ENCODE measurements around the gene TTC3. TPM values are rescaled to one million over a fixed set of nuclear protein-coding genes. Genes with fewer than 3 reads are reported as not detected.

TTC3 gene
- polyA plus RNA-seq, 1 donor from 2014 or later: 332 TPM

- H3K4me2 ChIP-seq (ENCODE audit: low read length): no peak overlapping the region
- H3K27ac ChIP-seq (ENCODE audit: low read length): no peak overlapping the region
Observed at GRCh38 chr21:37153196-37153934, 80.3 kb downstream of the TTC3 start.

GRCh38 chr21:37153935-37154350 is 80.9 kb downstream of the TTC3 start:
- TF ChIP-seq POLR2AphosphoS5 (IDR thresholded peaks at IDR 0.05): no peak
- peaks cover 24% of the 10 kb centered on the region for H3K36me3 ChIP-seq (ENCODE audit: insufficient read depth, low read length)
- no peaks in the 10 kb centered on the region for H3K79me2 ChIP-seq (replicated peaks; ENCODE audit: insufficient read depth, low read length)

More at GRCh38 chr21:37153196-37153934, 80.3 kb downstream of the TTC3 start:
- no peaks in the 10 kb centered on the region for H3K9me3 ChIP-seq (ENCODE audit: low read length)
- H3F3A ChIP-seq (ENCODE audit: insufficient read depth, low read length, poor library complexity, severe bottlenecking): no peaks in the 10 kb centered on the region
- H2AFZ ChIP-seq (ENCODE audit: low read depth, low read length): no peak overlapping the region
- peaks cover 21% of the 10 kb centered on the region for H3K36me3 ChIP-seq (ENCODE audit: insufficient read depth, low read length)
- H3K79me2 ChIP-seq (replicated peaks; ENCODE audit: insufficient read depth, low read length): no peaks in the 10 kb centered on the region
- no peak overlapping the region for H3K9ac ChIP-seq (ENCODE audit: low read length)
- H3K9me2 ChIP-seq (ENCODE audit: insufficient read depth, low read length): no peaks in the 10 kb centered on the region
- H3K27me3 ChIP-seq (ENCODE audit: insufficient read depth, low read depth, low read length): no peaks in the 10 kb centered on the region
- no peak overlapping the region for H3K4me3 ChIP-seq (ENCODE audit: low read length)
- TF ChIP-seq POLR2AphosphoS5 (IDR thresholded peaks at IDR 0.05): no peak
- TF ChIP-seq EP300 (conservative IDR thresholded peaks at IDR 0.05; ENCODE audit: poor library complexity, severe bottlenecking): no peak
- TF ChIP-seq MXI1 (conservative IDR thresholded peaks at IDR 0.05; ENCODE audit: poor library complexity, severe bottlenecking): no peak
- TF ChIP-seq, protein P1, sequence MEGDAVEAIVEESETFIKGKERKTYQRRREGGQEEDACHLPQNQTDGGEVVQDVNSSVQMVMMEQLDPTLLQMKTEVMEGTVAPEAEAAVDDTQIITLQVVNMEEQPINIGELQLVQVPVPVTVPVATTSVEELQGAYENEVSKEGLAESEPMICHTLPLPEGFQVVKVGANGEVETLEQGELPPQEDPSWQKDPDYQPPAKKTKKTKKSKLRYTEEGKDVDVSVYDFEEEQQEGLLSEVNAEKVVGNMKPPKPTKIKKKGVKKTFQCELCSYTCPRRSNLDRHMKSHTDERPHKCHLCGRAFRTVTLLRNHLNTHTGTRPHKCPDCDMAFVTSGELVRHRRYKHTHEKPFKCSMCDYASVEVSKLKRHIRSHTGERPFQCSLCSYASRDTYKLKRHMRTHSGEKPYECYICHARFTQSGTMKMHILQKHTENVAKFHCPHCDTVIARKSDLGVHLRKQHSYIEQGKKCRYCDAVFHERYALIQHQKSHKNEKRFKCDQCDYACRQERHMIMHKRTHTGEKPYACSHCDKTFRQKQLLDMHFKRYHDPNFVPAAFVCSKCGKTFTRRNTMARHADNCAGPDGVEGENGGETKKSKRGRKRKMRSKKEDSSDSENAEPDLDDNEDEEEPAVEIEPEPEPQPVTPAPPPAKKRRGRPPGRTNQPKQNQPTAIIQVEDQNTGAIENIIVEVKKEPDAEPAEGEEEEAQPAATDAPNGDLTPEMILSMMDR (IDR thresholded peaks at IDR 0.05; ENCODE audit: poor library complexity, severe bottlenecking): no peak
- no peaks in the 10 kb centered on the region for H4K20me1 ChIP-seq (ENCODE audit: insufficient read depth)

GRCh38 chr21:37155186-37155585 is 82.1 kb downstream of the TTC3 start:
- TF ChIP-seq EZH2 (IDR thresholded peaks at IDR 0.05; ENCODE audit: borderline replicate concordance, insufficient read depth, low read length, poor library complexity, severe bottlenecking) (no peak), MXI1 (conservative IDR thresholded peaks at IDR 0.05; ENCODE audit: poor library complexity, severe bottlenecking) (no peak), POLR2AphosphoS5 (IDR thresholded peaks at IDR 0.05) (no peak), EP300 (conservative IDR thresholded peaks at IDR 0.05; ENCODE audit: poor library complexity, severe bottlenecking) (no peak), SMC3 (conservative IDR thresholded peaks at IDR 0.05; ENCODE audit: poor library complexity) (no peak), TAF1 (IDR thresholded peaks at IDR 0.05; ENCODE audit: low read depth) (no peak), RAD21 (conservative IDR thresholded peaks at IDR 0.05) (no peak), REST (IDR thresholded peaks at IDR 0.05; ENCODE audit: borderline replicate concordance) (no peak)
- TF ChIP-seq, protein P1 (IDR thresholded peaks at IDR 0.05; ENCODE audit: poor library complexity, severe bottlenecking): no peak
- Histone ChIP-seq H3K9me3 (ENCODE audit: low read length) (no peaks in the 10 kb centered on the region), H3K4me2 (ENCODE audit: low read length) (no peak overlapping the region), H3K9me2 (ENCODE audit: insufficient read depth, low read length) (no peaks in the 10 kb centered on the region), H3K79me2 (replicated peaks; ENCODE audit: insufficient read depth, low read length) (no peaks in the 10 kb centered on the region), H3K4me3 (ENCODE audit: low read length) (no peak overlapping the region), H3K9ac (ENCODE audit: low read length) (no peak overlapping the region), H4K20me1 (ENCODE audit: insufficient read depth) (no peaks in the 10 kb centered on the region), H3K36me3 (ENCODE audit: insufficient read depth, low read length) (peaks cover 26% of the 10 kb centered on the region), H3K27me3 (ENCODE audit: insufficient read depth, low read depth, low read length) (no peaks in the 10 kb centered on the region), H3K27ac (ENCODE audit: low read length) (no peak overlapping the region), H2AFZ (ENCODE audit: low read depth, low read length) (no peak overlapping the region), H3F3A (ENCODE audit: insufficient read depth, low read length, poor library complexity, severe bottlenecking) (no peaks in the 10 kb centered on the region)

More at GRCh38 chr21:37153935-37154350, 80.9 kb downstream of the TTC3 start:
- Histone ChIP-seq H3K4me2 (ENCODE audit: low read length) (no peak overlapping the region), H4K20me1 (ENCODE audit: insufficient read depth) (no peaks in the 10 kb centered on the region), H3K4me3 (ENCODE audit: low read length) (no peak overlapping the region), H2AFZ (ENCODE audit: low read depth, low read length) (no peak overlapping the region), H3F3A (ENCODE audit: insufficient read depth, low read length, poor library complexity, severe bottlenecking) (no peaks in the 10 kb centered on the region), H3K27me3 (ENCODE audit: insufficient read depth, low read depth, low read length) (no peaks in the 10 kb centered on the region), H3K27ac (ENCODE audit: low read length) (no peak overlapping the region), H3K9ac (ENCODE audit: low read length) (no peak overlapping the region), H3K9me2 (ENCODE audit: insufficient read depth, low read length) (no peaks in the 10 kb centered on the region), H3K9me3 (ENCODE audit: low read length) (no peaks in the 10 kb centered on the region)

All from neural cell (in vitro differentiated cells).